A673 (cell line): ENCODE data around the gene GLT1D1.

ENCODE experiments used
- EZH2 ChIP-seq: fragments of 200-600 bp; sonication (generic); IDR thresholded peaks from 2 replicates; pipeline ENCODE4 v1.6.1; 2017; ENCODE audit warnings: borderline replicate concordance, low read depth, mild to moderate bottlenecking, mixed read lengths, antibody characterized with exemption, low read length; ENCODE audit not compliant: poor library complexity, severe bottlenecking
- TF ChIP-seq, protein P1 (sequence below): fragments of 300-800, 200-600 bp; sonication (generic); conservative IDR thresholded peaks from 2 replicates; pipeline ENCODE4 v1.5.1; 2017; ENCODE audit warnings: low read depth, mild to moderate bottlenecking, antibody characterized with exemption, low read length, moderate library complexity, mixed read lengths

DNA sequence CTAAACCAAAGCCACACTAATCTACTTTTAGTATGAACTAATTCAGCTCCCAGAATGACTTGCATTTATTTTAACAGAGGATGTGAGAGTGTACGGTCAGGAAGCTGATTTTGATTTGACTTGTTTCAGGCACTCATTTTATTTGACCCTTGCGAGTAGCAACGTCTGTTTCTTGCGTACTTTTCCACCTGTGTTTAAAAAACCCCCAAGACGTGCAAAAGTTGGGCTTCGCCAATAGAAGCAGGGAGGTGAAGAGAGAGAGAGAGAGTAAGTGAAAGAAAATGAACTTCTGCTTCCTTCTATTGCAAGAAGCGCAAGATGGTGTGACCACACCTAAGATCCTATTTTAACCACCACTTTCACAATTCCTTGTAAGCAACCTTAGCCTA, 22.8 kb upstream of the GLT1D1 start:
- no peak for TF ChIP-seq EZH2
- TF ChIP-seq, protein P1, sequence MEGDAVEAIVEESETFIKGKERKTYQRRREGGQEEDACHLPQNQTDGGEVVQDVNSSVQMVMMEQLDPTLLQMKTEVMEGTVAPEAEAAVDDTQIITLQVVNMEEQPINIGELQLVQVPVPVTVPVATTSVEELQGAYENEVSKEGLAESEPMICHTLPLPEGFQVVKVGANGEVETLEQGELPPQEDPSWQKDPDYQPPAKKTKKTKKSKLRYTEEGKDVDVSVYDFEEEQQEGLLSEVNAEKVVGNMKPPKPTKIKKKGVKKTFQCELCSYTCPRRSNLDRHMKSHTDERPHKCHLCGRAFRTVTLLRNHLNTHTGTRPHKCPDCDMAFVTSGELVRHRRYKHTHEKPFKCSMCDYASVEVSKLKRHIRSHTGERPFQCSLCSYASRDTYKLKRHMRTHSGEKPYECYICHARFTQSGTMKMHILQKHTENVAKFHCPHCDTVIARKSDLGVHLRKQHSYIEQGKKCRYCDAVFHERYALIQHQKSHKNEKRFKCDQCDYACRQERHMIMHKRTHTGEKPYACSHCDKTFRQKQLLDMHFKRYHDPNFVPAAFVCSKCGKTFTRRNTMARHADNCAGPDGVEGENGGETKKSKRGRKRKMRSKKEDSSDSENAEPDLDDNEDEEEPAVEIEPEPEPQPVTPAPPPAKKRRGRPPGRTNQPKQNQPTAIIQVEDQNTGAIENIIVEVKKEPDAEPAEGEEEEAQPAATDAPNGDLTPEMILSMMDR = no peak
